ES-I3 (cell line): ENCODE data around the gene KLRK1.
"Not testable (repeated sequence)": the region's sequence is repeated elsewhere in the genome, so short reads cannot be mapped to it uniquely, and the experiment has no call there.

ENCODE experiments used
- H3K36me3 ChIP-seq: 2 replicates; pipeline ENCODE4 v1.6.1; 2013; ENCODE audit warnings: mild to moderate bottlenecking, low read length, control low read depth, moderate library complexity; ENCODE audit not compliant: insufficient read depth
- H3K4me1 ChIP-seq: 2 replicates; pipeline ENCODE4 v1.6.1; 2013; ENCODE audit warnings: mild to moderate bottlenecking, control low read depth, low read length; ENCODE audit not compliant: insufficient read depth
- H3K9ac ChIP-seq: 2 replicates; pipeline ENCODE4 v1.6.1; 2013; ENCODE audit warnings: low read depth, mild to moderate bottlenecking, low read length, moderate library complexity
- H3K9me3 ChIP-seq: 2 replicates; pipeline ENCODE4 v1.6.1; 2013; ENCODE audit warnings: mild to moderate bottlenecking, low read length, moderate library complexity; ENCODE audit not compliant: control insufficient read depth, insufficient read depth

Gene KLRK1

GRCh38 chr12:10328691-10329090, 61.1 kb downstream of the KLRK1 start:
- H3K9me3 ChIP-seq, H3K9ac ChIP-seq, H3K4me1 ChIP-seq, H3K36me3 ChIP-seq: not testable (repeated sequence)
